Parathyroid adenoma (tissue), 2 donors: ENCODE data around the gene SCYGR4.

Experiments used
- H2AFZ ChIP-seq: fragments of 300-600 bp; sonication (generic); one replicate; pipeline ENCODE4 v1.7.0; 2017; ENCODE audit warnings: antibody characterized with exemption, mild to moderate bottlenecking
- H3K27ac ChIP-seq: fragments of 300-600 bp; sonication (generic); one replicate; pipeline ENCODE4 v1.7.0; 2017
- H3K27me3 ChIP-seq: fragments of 300-600 bp; sonication (generic); one replicate; pipeline ENCODE4 v1.7.0; 2017; ENCODE audit warnings: low read length; ENCODE audit not compliant: control insufficient read depth, insufficient read depth
- H3K36me3 ChIP-seq: fragments of 300-600 bp; sonication (generic); one replicate; pipeline ENCODE4 v1.7.0; 2017; ENCODE audit warnings: low read length; ENCODE audit not compliant: control insufficient read depth, insufficient read depth
- H3K4me1 ChIP-seq: fragments of 300-600 bp; sonication (generic); one replicate; pipeline ENCODE4 v1.7.0; 2017; ENCODE audit warnings: control low read depth
- H3K4me2 ChIP-seq: fragments of 300-600 bp; sonication (generic); one replicate; pipeline ENCODE4 v1.7.0; 2017; ENCODE audit warnings: low read length
- H3K4me3 ChIP-seq: fragments of 300-600 bp; sonication (generic); one replicate; pipeline ENCODE4 v1.7.0; 2017; ENCODE audit warnings: low read depth, low read length
- H3K79me2 ChIP-seq: fragments of 300-600 bp; sonication (generic); one replicate; pipeline ENCODE4 v1.7.0; 2017; ENCODE audit warnings: control low read depth
- H3K9ac ChIP-seq: fragments of 300-600 bp; sonication (generic); one replicate; pipeline ENCODE4 v1.7.0; 2017; ENCODE audit warnings: mild to moderate bottlenecking
- H3K9me3 ChIP-seq: fragments of 300-600 bp; sonication (generic); one replicate; pipeline ENCODE4 v1.7.0; 2017; ENCODE audit warnings: low read length; ENCODE audit not compliant: control insufficient read depth
- TF ChIP-seq, protein P1 (sequence below): fragments of 300-600 bp; sonication (generic); IDR thresholded peaks from one replicate; pipeline ENCODE4 v1.7.0; 2017; ENCODE audit warnings: antibody characterized with exemption, mild to moderate bottlenecking
- donor health status: primary hyperparathyroidism.

The SCYGR4 gene

GRCh38 chr2:227606476-227606875 lies 10.8 kb upstream of the SCYGR4 start:
- Histone ChIP-seq H3K4me3 (no peak overlapping the region), H3K36me3 (no peaks in the 10 kb centered on the region), H3K27me3 (no peaks in the 10 kb centered on the region), H2AFZ (no peak overlapping the region), H3K9me3 (no peaks in the 10 kb centered on the region), H3K4me2 (no peak overlapping the region), H3K27ac (no peak overlapping the region), H3K4me1 (no peaks in the 10 kb centered on the region), H3K79me2 (no peaks in the 10 kb centered on the region), H3K9ac (no peak overlapping the region)
- TF ChIP-seq, protein P1, sequence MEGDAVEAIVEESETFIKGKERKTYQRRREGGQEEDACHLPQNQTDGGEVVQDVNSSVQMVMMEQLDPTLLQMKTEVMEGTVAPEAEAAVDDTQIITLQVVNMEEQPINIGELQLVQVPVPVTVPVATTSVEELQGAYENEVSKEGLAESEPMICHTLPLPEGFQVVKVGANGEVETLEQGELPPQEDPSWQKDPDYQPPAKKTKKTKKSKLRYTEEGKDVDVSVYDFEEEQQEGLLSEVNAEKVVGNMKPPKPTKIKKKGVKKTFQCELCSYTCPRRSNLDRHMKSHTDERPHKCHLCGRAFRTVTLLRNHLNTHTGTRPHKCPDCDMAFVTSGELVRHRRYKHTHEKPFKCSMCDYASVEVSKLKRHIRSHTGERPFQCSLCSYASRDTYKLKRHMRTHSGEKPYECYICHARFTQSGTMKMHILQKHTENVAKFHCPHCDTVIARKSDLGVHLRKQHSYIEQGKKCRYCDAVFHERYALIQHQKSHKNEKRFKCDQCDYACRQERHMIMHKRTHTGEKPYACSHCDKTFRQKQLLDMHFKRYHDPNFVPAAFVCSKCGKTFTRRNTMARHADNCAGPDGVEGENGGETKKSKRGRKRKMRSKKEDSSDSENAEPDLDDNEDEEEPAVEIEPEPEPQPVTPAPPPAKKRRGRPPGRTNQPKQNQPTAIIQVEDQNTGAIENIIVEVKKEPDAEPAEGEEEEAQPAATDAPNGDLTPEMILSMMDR, result no peak

GRCh38 chr2:227607941-227608340 lies 9.4 kb upstream of the SCYGR4 start:
- no peaks in the 10 kb centered on the region for H3K4me1 ChIP-seq
- H3K9me3 ChIP-seq, result no peaks in the 10 kb centered on the region
- TF ChIP-seq, protein P1, result no peak
- H3K27me3 ChIP-seq, result no peaks in the 10 kb centered on the region
- no peak overlapping the region for H2AFZ ChIP-seq
- H3K27ac ChIP-seq, result no peak overlapping the region
- no peak overlapping the region for H3K4me2 ChIP-seq
- H3K36me3 ChIP-seq, result no peaks in the 10 kb centered on the region
- no peak overlapping the region for H3K4me3 ChIP-seq
- no peak overlapping the region for H3K9ac ChIP-seq
- no peaks in the 10 kb centered on the region for H3K79me2 ChIP-seq

- TF ChIP-seq, protein P1, result no peak
- no peak overlapping the region for H3K9ac ChIP-seq
- H3K4me2 ChIP-seq, result no peak overlapping the region
- no peak overlapping the region for H2AFZ ChIP-seq
- H3K79me2 ChIP-seq, result no peaks in the 10 kb centered on the region
- H3K36me3 ChIP-seq, result no peaks in the 10 kb centered on the region
- H3K4me1 ChIP-seq, result no peaks in the 10 kb centered on the region
- no peak overlapping the region for H3K4me3 ChIP-seq
- H3K27me3 ChIP-seq, result no peaks in the 10 kb centered on the region
- H3K27ac ChIP-seq, result no peak overlapping the region
- H3K9me3 ChIP-seq, result no peaks in the 10 kb centered on the region
Observed at GRCh38 chr2:227608561-227609338, 8.5 kb upstream of the SCYGR4 start.

- Histone ChIP-seq H3K79me2 (no peaks in the 10 kb centered on the region), H3K4me3 (no peak overlapping the region), H3K9me3 (no peaks in the 10 kb centered on the region), H3K4me1 (no peaks in the 10 kb centered on the region), H3K27me3 (no peaks in the 10 kb centered on the region), H3K4me2 (no peak overlapping the region), H3K9ac (no peak overlapping the region), H3K27ac (no peak overlapping the region), H2AFZ (no peak overlapping the region), H3K36me3 (no peaks in the 10 kb centered on the region)
- TF ChIP-seq, protein P1, result no peak
Observed at GRCh38 chr2:227610123-227610522, 7.2 kb upstream of the SCYGR4 start.
